Hematopoietic multipotent progenitor cell treated with erythropoietin and hydrocortisone succinate and interleukin-3 and kit ligand, for 4 days (in vitro differentiated cells): Measurements from ENCODE around the gene ALDH1A2.
A peak's percentile ranks its signal among the peaks of the same experiment; 100 is the strongest.

Experiments
- DNase-seq: peaks from one replicate; pipeline ENCODE4 v3.0.0-alpha.2; 2015

ALDH1A2 gene

GRCh38 chr15:57994221-57995049 lies 71.1 kb downstream of the ALDH1A2 start:
- DNase-seq: no peak

DNA sequence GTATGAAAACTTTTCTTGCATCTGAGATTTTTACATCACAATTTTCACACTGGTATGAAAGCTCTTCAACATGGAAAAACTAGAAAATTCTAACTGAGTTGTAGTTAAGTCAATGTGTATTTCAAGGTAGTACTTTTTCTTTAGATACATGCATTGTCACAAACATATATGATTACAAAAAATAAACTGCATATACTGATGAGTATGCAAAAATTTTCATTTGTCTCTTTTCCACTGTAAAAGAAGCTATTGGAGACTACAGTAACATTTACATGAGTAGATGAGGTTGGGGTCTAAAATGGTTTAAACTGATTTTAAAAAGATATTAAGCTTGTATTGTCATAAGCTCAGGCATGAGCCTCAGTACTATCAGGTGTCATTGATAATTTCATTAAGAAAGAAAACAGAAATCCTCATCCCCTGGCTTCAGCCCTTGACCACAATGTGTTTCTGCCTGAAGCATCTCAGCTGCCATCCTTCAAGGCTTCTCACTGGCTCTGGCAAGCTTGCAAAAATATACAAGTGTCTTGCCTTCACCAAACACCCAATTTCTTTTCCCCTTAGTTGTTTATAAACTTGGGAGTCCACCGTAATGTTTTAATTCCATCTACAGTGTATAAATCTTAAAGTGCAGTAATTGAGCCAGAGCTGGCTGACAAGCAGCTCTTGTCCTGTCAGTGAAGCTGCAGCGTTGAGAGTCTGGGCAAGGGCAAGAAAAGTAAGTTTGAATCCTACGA lies 71.9 kb downstream of the ALDH1A2 start:
- no peak for DNase-seq

DNA sequence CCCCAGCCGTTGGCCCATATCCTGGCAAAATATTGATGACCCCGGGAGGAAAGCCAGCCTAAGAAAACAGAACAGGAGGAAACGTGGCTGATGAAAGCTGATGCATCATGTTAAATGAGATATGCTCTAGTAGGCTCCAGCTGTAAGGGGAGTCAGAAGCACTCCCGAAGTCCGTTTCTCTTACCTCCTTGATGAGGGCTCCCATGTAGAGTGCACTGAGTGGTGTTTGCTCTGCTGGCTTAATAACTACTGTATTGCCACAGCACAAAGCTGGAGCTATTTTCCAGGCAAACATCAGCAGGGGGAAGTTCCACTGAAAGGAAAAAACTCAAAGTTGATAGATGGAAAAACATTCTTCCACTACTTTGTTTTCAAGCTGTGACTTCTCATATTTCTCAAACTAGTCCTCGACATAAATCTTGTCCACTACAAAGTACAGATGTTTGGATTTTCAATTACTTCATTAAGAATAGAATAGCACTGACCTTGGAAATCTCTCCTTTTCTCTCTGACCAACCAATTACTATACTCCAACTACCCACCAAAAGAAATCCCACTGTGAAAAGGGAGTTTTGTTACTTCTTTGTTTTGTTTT lies 72.7 kb downstream of the ALDH1A2 start:
- no peak for DNase-seq

- no peak for DNase-seq
Observed at GRCh38 chr15:57973534-57973933, 92.0 kb downstream of the ALDH1A2 start.

DNA sequence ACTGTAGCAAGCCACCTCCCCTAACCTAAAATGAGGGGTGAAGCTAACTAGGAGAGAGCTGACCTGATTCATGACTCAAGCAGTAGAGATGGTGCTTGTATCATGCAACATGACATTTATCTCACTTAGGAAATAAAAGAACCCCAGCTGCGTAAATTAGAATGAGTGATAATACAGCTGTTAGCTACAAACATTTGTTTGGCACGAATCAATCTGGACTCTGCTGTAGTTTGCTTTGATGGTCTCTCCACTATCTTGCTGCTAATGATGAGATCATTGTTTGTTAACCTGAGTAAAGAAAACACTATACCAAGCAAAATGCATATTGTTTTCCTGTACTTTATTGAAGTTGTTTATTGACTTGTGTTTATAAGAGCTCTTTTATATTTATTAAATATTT lies 92.6 kb downstream of the ALDH1A2 start:
- no peak for DNase-seq

DNA sequence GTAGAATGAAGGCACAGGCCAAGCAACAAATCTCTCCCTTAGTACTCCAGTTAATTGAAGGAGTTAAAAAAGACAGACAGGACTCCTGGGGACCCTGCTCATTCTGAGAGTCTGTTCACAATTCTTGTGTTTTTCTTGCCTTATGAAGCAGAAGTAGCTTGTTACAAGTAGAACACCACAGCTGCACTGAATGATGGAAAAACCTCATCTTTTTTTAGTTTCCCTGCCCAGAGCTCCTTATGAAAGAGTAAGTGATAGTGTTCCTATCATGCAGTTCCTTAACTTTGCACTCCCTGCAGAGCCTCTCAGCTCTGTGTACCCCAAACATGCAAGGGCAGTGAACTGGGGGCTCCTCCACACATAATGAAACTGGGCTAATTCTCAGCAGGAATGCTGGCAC lies 95.5 kb downstream of the ALDH1A2 start:
- no peak for DNase-seq

DNA sequence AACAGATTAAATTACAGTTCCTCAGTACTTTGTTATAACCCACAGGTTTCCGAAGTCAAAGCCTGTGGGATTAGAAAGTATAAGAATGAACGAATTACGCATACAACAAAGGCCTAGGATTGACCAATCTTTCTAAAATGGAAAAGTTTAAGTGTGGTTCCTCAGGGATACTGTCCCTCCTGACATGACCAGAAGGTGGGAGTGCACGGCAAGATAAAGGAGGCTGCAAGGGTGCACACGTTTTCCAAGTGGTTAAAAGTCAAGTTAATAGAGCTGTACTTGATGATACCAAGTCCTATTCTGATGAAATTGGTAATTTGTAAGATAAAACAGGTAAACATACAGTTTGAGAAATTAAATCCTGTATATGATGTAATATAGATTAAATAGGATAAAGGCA lies 96.2 kb downstream of the ALDH1A2 start:
- DNase-seq: peak; percentile 10

GRCh38 chr15:57962887-57963286 lies 102.6 kb downstream of the ALDH1A2 start:
- peak; percentile 12 for DNase-seq

DNA sequence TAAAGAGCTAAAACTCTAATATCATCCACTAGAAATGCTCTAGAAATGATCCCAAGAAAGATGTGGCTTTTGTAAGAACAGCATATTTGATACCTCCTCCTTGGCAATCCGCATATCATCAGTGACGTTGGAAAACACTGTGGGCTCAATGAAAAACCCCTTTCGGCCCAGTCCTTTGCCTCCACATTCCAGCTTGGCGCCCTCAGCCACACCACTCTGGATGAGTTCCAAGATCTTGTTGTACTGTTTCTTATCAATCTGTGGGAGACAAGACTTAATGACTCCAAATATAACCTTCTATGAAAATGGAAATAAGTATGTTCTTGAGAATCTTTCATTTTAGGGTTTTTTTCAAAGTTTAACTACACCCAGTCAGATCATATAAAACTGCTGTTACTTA lies 103.6 kb downstream of the ALDH1A2 start:
- peak; percentile 2 for DNase-seq

GRCh38 chr15:57957113-57957512 lies 108.4 kb downstream of the ALDH1A2 start:
- no peak for DNase-seq

DNA sequence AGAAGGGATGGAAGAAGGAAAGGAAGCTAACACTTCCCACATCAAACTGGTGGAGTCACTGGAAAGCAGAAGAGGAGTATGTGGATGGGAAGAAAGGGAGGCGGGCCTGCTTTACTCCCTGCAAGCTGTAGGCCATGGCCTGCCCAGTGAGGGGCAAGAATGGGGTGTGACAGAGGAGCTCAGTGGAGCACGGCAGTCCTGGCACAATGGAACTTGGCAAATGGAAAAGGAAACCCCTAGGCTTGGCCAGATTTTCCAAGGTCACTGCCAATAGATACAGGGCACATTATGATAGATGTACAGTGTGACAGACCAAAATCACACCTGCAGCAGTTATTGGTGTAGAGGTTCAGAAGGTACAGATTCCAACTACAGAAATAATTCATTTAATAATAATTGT lies 111.6 kb downstream of the ALDH1A2 start:
- no peak for DNase-seq

DNA sequence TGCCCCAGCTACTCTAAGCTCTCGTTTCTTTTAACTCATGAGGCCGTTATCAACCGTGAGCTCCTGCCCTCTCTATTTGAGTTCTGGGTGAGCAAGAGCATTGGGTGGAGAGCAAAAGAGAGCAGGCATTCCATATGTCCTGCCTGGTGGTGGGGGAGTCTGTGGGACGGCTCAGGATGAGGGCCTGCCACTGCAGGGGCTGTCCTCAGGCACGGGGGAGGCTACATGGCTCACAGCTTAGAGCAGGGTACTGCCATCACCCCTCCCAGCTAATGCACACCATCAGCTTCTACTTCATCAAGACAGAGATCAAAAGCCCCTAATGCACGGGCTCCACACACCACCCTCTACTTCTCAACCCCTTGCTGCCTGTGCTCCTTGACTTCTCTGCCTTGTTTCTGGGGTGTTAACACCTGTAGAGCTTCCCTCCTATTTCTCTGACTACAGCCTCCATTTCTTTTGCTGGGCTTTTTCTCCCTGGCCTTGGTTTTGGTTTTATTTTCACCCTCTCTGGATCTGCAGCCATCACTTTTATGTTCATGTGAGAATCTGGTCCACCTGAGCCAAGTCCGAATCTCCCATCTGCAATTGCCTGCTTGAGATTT lies 114.1 kb downstream of the ALDH1A2 start:
- no peak for DNase-seq

DNA sequence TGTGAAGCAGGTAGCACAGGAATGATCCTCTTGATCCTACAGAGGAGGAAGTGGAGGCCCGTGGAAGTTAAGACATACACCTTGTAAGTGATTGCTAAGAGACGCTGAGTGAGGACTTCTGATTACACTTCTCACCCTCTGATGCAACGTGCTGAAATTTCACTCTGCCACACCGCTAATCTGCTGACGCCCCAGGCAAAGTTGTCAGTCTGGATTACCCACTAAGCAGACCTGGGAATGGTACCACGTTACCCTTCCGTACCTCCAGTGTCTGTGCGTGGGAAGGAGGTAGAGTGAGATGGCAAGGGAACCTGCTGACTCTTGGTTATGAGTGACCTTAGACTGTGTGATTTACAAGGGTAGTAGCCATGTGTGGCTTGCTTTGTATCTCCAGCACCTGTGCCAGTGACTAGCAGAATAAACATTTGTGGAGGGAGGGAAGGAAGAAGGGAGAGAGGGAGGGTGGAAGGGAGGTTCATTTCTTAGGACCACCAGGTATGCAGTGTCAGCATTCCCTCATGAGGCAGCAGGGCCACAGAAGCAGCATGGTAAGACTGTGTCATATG lies 115.0 kb downstream of the ALDH1A2 start:
- DNase-seq: no peak

- DNase-seq: no peak
Observed at GRCh38 chr15:57949374-57949943, 116.1 kb downstream of the ALDH1A2 start.

DNA sequence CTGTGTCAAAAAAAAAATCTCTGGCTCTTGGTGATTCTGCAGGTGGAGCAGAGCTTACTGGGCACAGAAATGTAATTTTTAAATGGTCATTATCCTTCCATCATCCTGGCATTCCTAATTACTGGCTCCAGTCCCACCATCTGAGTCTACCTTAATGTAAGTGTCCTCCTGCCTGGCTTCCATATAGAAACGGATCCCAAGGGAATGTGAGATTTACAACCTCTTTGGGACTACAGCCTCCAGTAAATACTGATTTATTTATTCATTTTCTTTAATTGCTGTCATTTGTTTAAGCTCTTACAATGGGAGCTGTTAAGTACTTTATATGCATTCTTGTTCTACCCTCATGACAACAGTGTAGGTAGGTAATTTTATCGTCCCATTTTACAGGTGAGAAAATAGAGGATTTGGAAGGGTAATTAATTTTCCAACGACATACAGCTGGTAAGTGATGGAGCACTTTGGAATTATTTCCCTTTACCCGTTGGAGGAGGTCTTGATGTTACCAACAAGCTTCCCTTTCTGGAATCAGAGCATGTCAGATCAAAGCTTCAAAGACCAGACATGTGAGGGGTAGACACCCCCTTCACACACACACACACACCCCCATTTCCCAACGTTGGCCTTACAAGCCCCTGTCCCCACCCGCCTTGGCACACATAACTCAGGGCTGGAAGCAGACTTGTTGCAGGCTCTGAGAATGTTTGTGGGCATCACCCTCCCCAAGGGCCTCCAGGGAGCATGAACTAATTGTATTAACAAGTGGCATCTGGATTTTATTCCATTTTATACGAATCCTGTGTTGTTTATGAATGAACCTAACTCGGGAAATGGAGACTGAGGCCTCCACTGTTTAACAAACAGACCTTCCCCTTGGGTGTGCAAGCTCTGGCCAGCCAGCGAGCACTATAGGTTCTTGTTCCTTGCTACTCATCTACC lies 116.9 kb downstream of the ALDH1A2 start:
- no peak for DNase-seq

- DNase-seq: no peak
Observed at GRCh38 chr15:57947781-57948180, 117.7 kb downstream of the ALDH1A2 start.

DNA sequence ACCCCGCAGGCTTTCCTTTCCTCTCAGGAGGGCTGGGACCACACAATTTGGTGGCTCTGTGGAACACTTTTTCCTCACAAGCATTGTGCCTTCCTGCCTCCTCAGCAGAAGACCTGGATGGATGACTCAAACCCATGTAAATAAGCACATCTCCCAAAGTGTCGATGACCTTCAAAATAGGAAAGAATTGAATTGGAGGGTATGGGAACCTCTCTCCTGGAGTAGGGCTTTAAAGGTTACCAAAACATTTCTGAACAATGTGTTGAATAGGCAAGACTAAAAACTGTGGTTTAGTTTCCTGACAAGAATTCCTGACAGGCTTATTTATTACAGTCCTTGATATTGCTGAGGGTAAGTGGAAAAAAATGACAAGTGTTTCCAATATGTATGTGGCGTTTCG lies 118.2 kb downstream of the ALDH1A2 start:
- DNase-seq: no peak

- no peak for DNase-seq
Observed at GRCh38 chr15:57946491-57947048, 118.9 kb downstream of the ALDH1A2 start.

DNA sequence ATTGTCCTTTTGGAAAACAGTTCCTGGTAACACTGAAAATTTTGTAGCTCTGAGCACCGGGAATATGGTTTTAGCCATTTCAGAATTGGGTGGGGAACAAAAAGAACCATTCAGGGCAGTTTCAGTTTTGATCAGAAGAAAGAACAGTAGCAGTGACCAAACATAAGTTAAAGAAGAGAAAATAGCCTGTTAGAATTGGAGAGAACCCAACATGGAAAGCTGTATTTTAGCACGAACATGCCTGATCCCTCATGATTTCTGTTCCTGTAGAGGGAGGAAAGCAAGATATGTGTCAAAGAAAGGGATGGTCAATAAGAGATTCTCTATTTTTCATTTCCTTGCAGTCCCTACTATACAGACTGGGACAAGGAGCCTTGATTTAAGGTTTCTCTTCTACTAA lies 119.9 kb downstream of the ALDH1A2 start:
- no peak for DNase-seq

GRCh38 chr15:57943754-57944420 lies 121.6 kb downstream of the ALDH1A2 start:
- DNase-seq: no peak

- no peak for DNase-seq
Observed at GRCh38 chr15:57943171-57943570, 122.3 kb downstream of the ALDH1A2 start.
